ENCODE measurements around the gene ARHGEF28.

ARHGEF28 gene

GRCh38 chr5:73967347-73967746 lies 341.4 kb downstream of the ARHGEF28 start:
- no peak overlapping the region for H3K27ac ChIP-seq
- no peak overlapping the region for H3K4me3 ChIP-seq

DNA sequence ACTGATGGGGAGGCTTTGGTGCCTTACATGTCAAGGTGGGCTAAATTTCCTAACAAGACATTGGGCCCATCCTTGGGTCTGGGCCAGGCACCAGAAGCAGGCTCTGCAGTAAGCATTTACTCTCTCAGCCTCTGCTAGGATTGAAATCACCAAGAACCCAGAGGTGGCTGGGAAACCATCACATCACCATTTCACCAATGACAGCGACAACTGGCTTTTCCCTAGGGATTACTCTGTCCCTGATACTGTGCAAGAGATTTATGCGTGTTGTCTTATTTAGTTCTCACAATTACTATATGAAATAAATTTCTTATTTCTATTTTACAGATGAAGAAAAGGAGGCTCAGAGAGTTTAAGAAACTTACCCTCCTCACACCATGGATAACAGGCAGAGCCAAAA lies 342.2 kb downstream of the ARHGEF28 start:
- Histone ChIP-seq H3K4me3 (no peak overlapping the region), H3K27ac (peak overlapping the region in 1 of 21 experiments; percentile 26)

GRCh38 chr5:73968729-73969128 lies 342.7 kb downstream of the ARHGEF28 start:
- no peak overlapping the region for H3K4me3 ChIP-seq

GRCh38 chr5:73969195-73970036 lies 343.4 kb downstream of the ARHGEF28 start:
- Histone ChIP-seq H3K27ac (no peak overlapping the region), H3K4me3 (no peak overlapping the region)

More at GRCh38 chr5:73968729-73969128, 342.7 kb downstream of the ARHGEF28 start:
- peak overlapping the region in 1 of 21 experiments; percentile 26 for H3K27ac ChIP-seq

- no peak overlapping the region for H3K4me3 ChIP-seq
- H3K27ac ChIP-seq: no peak overlapping the region
These were observed 345.3 kb downstream of the ARHGEF28 start for GRCh38 chr5:73971326-73971725.

- Histone ChIP-seq H3K27ac (no peak overlapping the region), H3K4me3 (no peak overlapping the region)
These were observed 347.1 kb downstream of the ARHGEF28 start for GRCh38 chr5:73973135-73973534.

DNA sequence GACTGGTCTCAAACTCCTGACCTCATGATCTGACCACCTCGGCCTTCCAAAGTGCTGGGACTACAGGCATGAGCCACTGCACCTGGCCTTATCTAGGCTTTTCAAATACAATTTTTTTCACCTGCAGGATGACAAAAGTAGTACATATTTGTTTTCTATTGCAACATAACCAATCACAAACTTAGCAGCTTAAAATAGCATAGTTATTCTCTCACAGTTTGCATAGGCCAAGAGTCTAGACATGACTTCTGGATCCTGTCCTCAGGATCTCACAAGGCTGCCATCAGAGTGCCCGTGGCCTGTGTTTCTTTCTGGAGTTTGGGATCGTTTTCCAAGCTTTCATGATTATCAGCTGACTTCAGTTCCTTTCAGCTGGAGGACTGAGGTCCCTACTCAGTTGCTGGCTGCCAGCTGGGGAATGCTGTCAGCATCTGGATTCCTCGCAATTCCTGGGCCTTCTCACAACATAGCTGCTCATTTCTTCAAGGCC lies 348.9 kb downstream of the ARHGEF28 start:
- no peak overlapping the region for H3K4me3 ChIP-seq
- no peak overlapping the region for H3K27ac ChIP-seq

GRCh38 chr5:73975845-73976244 lies 349.8 kb downstream of the ARHGEF28 start:
- H3K4me3 ChIP-seq: no peak overlapping the region
- H3K27ac ChIP-seq: no peak overlapping the region

DNA sequence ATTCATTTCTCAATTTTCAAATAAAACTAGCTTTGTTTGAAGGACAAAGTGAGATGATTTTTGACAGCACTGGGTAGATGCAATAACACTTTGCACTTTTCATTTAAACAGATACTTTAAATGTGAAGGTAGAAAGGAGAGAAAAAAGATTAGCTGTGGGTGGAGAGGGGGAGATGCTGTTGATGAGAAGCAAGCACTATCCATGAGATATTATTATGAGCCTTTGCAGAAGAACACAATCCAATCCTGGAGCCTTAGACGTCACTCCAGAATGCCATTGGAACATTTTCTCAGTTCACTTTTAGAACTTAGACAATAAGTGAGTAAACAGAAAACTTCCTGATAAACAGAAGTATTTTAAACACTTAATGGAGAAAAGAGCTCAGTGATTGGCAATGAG lies 351.1 kb downstream of the ARHGEF28 start:
- Histone ChIP-seq H3K4me3 (no peak overlapping the region), H3K27ac (no peak overlapping the region)

GRCh38 chr5:73979321-73979720 lies 353.3 kb downstream of the ARHGEF28 start:
- no peak overlapping the region for H3K27ac ChIP-seq
- H3K4me3 ChIP-seq: no peak overlapping the region

- H3K4me3 ChIP-seq: no peak overlapping the region
- H3K27ac ChIP-seq: no peak overlapping the region
These were observed 355.7 kb downstream of the ARHGEF28 start for GRCh38 chr5:73981704-73982103.

- H3K27ac ChIP-seq: peak overlapping the region in 1 of 21 experiments; percentile 73
- no peak overlapping the region for H3K4me3 ChIP-seq
These were observed 357.6 kb downstream of the ARHGEF28 start for GRCh38 chr5:73983644-73984043.

GRCh38 chr5:73985145-73985544 lies 359.1 kb downstream of the ARHGEF28 start:
- Histone ChIP-seq H3K27ac (peak overlapping the region in 1 of 21 experiments; percentile 8), H3K4me3 (no peak overlapping the region)

GRCh38 chr5:73986729-73987128 lies 360.7 kb downstream of the ARHGEF28 start:
- Histone ChIP-seq H3K27ac (no peak overlapping the region), H3K4me3 (no peak overlapping the region)

DNA sequence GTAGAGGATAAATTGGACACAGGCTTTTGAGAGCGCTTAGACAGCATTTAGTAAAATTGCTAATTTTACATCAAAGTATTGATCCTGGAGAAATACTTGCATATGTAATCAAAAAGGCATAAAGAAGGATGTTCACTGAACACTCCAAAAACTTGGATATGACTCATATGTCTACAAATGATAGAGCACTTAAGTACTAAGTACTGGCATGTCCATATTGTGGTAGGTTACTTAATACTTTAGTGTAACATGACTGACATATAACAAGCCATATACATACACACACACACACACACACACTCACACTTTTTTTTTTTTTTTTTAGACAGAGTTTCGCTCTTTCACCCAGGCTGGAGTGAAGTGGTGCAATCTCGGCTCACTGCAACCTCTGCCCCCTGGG lies 361.9 kb downstream of the ARHGEF28 start:
- no peak overlapping the region for H3K4me3 ChIP-seq

DNA sequence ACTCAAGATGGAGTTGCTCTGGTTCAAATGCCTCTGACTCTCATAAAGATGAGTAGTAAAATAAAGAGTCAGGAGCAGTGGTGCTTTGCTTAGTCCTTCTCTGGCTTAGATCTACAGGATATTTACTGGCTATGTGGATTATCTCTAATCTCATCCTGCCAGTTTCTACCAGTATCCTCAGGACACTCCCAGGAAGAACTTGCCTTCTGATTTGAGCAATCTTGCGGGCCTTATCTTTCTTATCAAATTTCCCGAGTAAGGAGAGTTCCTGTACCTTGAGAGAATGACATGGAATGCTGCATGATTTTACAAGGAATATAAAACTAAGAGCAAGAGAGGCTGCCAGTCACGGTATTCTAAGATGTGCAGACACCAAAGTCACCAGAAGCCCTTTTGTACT lies 364.0 kb downstream of the ARHGEF28 start:
- H3K4me3 ChIP-seq: no peak overlapping the region
- no peak overlapping the region for H3K27ac ChIP-seq

More for the DNA sequence above, 361.9 kb downstream of the ARHGEF28 start:
- no peak overlapping the region for H3K27ac ChIP-seq

All from skin epidermis (tissue), 12 donors.